NCI-H146 treated with DMSO at 0.1 percent for 48 hours (cell line): Measurements from ENCODE around the gene MEF2D.

Source experiments
- DNase-seq: peaks from one replicate; lab custom pipeline; 2025; ENCODE audit not compliant: unreplicated experiment; lab: John Stamatoyannopoulos, UW

The MEF2D gene

DNA sequence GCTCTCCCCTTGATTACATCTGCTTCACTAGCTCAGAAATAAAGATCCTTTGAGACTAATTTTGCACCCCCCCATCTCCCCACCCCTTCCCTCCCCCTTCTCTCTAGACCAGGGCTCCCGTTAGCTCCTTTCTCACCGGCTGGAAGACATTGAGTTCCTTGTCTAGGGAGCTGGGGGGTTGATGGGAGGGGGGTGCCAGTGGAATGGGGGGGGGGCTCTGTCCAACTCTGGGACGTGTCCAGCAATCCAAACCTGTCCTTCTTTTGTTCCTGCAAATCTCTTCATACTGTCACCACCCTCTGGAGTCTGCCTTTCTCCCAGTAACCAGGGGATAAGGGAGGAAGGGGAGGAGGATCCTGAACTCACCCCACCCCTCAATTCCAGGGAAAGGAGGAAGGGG is 69.7 kb downstream of the MEF2D start:
- no peak for DNase-seq

DNA sequence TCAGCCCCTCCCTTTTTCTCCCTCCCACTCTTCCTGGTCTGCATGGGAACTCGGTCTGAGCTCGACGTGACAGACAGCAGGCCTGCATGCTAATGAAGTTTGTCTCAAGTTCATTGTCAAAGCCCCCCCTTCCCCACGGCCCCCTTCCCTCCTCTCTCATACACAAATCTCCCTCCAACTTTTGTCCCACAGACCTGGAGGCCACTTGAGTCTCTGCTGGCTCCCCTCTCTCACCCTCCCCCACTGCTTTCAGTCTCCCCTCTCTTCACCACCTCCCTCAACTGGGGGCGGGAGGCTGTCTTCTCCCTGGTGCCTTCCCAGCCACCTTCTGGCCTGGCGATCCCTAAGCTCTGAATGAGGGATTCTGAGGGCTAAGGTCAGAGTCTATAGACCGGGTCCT is 70.3 kb downstream of the MEF2D start:
- DNase-seq = no peak

GRCh38 chr1:156429313-156430060 is 71.1 kb downstream of the MEF2D start:
- no peak for DNase-seq

DNA sequence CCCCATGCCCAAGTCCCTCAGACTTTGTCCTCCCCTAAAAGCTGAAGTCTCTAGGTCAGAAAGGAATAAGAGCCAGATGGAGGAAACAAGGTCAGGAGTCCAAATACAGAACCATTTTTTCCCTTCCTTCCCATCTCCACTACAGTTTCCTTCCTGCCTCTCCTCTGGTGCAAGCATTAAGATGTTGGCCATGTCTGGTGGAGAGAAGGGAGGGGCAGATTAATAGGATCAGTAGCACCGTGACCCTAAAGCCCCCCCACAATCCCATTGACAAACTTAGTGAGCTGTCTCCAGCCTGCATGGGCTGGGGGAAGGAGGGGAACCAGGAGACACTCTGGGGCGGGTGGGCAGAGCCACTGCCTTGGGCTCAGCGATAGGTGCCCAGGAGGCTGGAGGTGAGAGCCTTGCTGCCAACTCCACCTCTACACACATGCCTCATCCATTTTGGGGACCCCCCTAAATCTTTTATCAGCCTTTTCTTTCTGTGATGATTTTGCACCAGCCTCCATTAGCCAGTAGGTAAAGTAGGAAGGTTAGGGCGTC is 71.8 kb downstream of the MEF2D start:
- no peak for DNase-seq

- no peak for DNase-seq
Observed at GRCh38 chr1:156427957-156428356, 72.6 kb downstream of the MEF2D start.

- no peak for DNase-seq
Observed at GRCh38 chr1:156425943-156426342, 74.6 kb downstream of the MEF2D start.

- DNase-seq = no peak
Observed at GRCh38 chr1:156424806-156425432, 75.7 kb downstream of the MEF2D start.

- no peak for DNase-seq
Observed at GRCh38 chr1:156423422-156424352, 76.9 kb downstream of the MEF2D start.

DNA sequence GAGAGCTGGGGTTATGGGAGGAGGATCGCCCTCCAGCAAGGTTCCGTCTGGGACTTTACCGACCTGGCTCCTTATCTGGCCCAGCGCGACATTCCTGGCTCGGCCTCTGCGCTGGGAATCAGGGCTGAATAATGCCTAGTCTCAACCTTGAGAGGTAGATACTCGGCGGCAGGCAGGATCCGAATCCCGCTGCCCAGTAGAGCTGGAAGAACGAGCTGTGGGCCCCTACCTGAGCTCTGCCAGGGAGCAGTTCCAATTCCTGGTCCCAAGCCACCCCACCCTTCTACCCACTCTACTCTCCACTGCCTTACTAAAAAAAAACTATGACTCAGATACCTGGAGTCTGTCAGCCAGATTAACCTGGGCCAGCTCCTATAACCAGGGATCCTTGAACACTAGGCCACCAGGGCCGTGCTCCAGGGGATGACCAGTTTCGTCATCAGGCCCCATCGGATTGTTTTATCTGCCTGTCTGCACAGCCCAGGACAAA is 77.9 kb downstream of the MEF2D start:
- DNase-seq = no peak

GRCh38 chr1:156421939-156422601 is 78.5 kb downstream of the MEF2D start:
- no peak for DNase-seq

DNA sequence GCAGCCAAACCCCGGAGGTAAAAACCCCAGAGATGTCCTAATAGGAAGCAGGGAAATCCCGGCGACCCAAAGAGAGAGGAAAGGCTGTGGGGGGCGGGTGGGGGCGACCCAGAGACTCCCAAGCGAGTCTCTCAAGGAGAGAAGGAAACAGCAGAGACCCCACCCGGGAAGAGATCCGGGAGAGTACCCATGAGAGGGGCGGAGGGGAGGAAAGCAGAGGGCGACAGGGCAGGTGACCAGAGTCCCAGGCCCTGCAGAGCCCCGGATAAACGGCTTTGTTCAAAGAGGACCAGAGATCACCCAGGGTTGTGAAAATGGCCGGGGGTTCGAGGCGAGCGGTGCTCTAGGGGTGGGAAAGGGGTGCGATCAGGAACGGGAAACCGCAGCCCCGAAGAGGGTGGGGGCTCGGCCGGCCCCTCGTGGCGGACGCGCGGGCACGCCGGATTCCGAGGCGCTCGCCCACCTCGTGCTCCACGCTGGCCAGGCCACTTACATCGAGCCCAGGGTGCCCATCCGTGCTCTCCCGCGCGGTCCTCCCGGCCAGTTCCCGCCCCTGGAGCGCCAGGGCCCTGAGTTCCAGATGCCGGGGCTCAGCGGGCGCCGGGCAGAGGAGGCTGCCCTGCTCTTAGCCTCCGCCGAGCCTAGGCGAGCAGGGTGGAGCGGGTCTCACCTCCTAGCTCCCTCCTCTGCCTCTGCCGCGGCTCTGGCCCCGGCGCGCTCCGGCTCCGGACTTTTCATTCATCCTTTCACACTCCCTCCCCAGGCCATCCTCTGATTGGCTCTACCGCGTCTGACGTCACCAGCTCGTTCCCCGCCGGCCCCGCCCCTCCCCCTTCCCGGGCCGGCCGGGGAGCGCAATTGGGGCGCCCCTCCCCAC is 79.3 kb downstream of the MEF2D start:
- DNase-seq = peak; percentile 72

- no peak for DNase-seq
Observed at GRCh38 chr1:156420205-156421061, 80.1 kb downstream of the MEF2D start.

DNA sequence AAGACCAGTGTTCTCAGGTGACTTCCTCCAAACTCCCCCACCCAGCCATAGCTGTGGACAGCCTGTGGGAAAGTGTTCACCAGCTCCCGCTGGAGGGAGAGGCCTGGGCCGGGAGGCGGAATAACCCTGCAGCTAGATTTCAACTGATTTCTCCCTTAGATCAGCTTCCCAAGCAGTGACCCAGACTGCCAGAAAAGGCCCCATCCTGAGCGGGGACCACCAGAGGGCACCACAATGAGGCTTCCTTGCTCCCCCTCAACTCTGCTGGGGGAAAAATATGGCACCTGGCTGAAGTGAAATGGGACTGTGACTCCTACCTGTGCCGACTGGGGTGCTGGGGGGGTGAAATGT is 80.7 kb downstream of the MEF2D start:
- DNase-seq = no peak

DNA sequence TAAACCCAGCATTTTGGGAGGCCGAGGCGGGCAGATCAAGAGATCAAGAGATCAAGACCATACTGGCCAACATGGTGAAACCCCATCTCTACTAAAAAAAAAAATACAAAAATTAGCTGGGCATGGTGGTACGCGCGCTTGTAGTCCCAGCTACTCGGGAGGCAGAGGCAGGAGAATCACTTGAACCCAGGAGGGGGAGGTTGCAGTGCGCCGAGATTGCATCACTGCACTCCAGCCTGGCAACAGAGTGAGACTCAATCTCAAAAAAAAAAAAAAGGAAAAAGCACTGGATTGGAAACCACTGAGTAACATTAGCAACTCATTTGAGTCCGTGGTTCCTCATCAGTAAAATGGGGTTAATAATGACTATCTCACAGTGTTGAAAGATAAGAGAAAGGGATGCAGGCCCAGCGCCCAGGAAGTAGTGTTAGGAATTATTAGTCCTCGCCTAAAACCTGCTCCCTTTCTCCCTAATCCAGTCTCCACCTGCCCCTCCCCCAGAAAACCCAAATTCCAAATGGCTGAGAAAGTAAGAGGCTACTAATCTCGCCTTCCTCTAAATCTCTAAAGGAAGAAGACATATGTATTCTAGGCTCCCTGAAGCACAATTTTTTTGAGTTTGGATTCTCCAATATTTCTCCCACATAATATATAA is 82.0 kb downstream of the MEF2D start:
- DNase-seq = no peak

DNA sequence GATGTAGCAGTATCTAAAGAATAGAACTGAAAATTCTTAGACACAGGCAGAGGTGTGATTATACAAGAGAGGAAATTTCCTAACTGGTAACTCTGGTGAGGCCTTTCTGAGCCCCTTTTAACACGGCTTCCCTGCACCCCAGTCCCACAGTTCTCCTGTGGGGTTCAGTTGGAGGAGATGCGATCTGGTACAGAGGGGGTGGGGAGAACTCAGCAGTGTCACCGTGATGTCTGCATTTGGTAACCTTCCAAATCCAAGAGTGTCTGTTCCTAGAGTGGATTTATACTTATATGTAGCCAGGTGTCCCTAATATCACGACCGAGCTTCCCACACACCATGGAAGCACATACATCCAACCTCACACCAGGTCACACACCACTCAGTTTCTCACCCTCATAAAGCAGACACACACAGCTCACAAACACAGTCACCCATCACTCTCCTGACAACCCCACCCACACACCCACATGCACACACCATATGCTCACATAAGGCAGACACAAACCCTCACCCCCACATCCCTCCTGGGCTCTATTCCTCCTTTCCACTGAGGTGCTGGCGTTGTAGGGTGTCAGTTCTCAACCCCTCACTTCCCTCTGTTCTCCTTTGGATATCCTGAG is 83.1 kb downstream of the MEF2D start:
- DNase-seq = no peak

DNA sequence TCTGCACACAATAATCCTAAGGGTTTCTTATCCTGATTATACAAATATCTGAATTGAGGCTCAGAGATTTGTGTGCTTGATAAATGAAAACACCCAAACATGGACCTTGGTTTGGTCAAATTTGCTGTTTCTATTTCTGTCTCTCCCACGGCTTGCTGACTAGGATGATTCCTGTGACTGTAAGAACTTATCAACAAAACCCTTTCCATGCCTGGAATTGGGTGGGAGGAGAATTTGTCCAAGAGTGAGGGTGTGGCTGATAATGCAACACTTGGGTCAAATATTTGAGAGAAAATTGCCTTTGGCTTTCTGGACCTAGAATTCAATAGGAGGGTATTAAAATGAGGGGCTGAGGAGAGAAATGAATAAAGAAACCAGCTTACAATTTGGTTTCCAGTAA is 83.6 kb downstream of the MEF2D start:
- no peak for DNase-seq

DNA sequence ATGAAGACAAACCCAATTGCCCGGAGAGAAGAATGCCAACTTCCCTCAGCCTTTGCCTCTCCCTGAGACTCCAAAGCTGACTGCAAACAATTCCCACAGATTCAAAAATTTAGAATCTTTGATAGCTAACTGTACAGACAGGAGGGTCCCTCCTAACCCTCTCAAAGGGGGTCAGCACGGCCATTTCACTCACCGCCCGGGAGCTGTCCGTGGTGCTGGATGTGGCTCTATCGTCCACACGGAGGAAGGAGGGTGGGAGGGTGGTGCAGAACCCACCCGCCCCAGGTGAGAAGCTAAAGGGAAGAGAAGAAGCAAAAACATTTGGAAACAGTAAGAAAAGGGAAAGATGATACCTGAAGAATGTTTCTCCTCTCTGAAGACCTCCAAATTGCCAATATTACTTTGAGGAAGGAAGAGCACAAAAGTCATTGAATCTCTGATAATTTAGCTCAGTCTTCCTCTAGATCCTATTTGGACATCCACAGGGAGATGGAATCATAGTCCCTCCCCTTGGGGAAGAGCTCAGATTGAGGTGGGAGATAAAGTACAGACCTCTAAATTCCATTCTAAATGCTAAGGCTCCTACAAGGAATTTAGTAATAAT is 86.0 kb downstream of the MEF2D start:
- DNase-seq = no peak
